HepG2 (cell line): ENCODE measurements around the gene OR1S1. TPM values are rescaled to one million over a fixed set of nuclear protein-coding genes. Genes with fewer than 3 reads are reported as not detected.

ENCODE experiments used
- HMG20A ChIP-seq: IDR thresholded peaks from 2 replicates; pipeline ENCODE4 v1.6.1; 2016; ENCODE audit warnings: borderline replicate concordance
- HMG20B ChIP-seq: conservative IDR thresholded peaks from 2 replicates; pipeline ENCODE4 v1.6.1; 2016; ENCODE audit warnings: missing genetic modification reagents, missing compliant biosample characterization
- ISL2 ChIP-seq: sonication (generic); formaldehyde crosslinking; IDR thresholded peaks from 2 replicates; pipeline ENCODE4 v1.5.0; 2020; ENCODE audit warnings: missing genetic modification reagents
- MED1 ChIP-seq: sonication (generic); formaldehyde crosslinking; IDR thresholded peaks from 2 replicates; pipeline ENCODE4 v1.4.0; 2020; ENCODE audit warnings: missing genetic modification reagents
- RBM22 ChIP-seq: fragments of 200-400 bp; formaldehyde crosslinking; optimal IDR thresholded peaks from 2 replicates; pipeline ENCODE3; 2017; ENCODE audit warnings: mild to moderate bottlenecking, low read length, moderate library complexity
- SATB2 ChIP-seq: sonication (generic); formaldehyde crosslinking; IDR thresholded peaks from 2 replicates; pipeline ENCODE4 v1.5.0; 2020; ENCODE audit warnings: missing genetic modification reagents
- SOX13 ChIP-seq, 3 experiments: fragments of 450-650 bp in 1 of 3; sonication (generic) in 1 of 3; formaldehyde crosslinking in 1 of 3; IDR thresholded peaks in 2 of 3; conservative IDR thresholded peaks in 1 of 3; 2 replicates each; pipeline versions ENCODE4 v1.5.0 to v1.6.1; 2016 to 2020; ENCODE audit warnings: antibody characterized with exemption in 1 of 3, mild to moderate bottlenecking in 1 of 3, missing compliant biosample characterization in 1 of 3, missing genetic modification reagents in 1 of 3, moderate library complexity in 1 of 3
- SOX6 ChIP-seq, 2 experiments: fragments of 450-650 bp in 1 of 2; sonication (generic) in 1 of 2; formaldehyde crosslinking in 1 of 2; IDR thresholded peaks; 2 replicates each; pipeline versions ENCODE4 v1.4.0 to v1.6.1; 2017 to 2020; ENCODE audit warnings: antibody characterized with exemption in 1 of 2, mild to moderate bottlenecking in 1 of 2, missing genetic modification reagents in 1 of 2
- TBX2 ChIP-seq: sonication (generic); formaldehyde crosslinking; IDR thresholded peaks from 2 replicates; pipeline ENCODE4 v1.5.0; 2020; ENCODE audit warnings: missing genetic modification reagents, mild to moderate bottlenecking, borderline replicate concordance
- THRA ChIP-seq: sonication (generic); formaldehyde crosslinking; IDR thresholded peaks from 2 replicates; pipeline ENCODE4 v1.4.0; 2020; ENCODE audit warnings: missing genetic modification reagents, borderline replicate concordance
- ZNF407 ChIP-seq: sonication (generic); formaldehyde crosslinking; IDR thresholded peaks from one replicate; pipeline ENCODE4 v1.5.1; 2020; ENCODE audit warnings: mild to moderate bottlenecking, missing genetic modification reagents; ENCODE audit errors: not compliant biosample characterization
- polyA plus RNA-seq, 8 experiments: library from polyadenylated mRNA; depleted of rRNA in 3 of 8; stranded (reverse) in 7 of 8; unstranded in 1 of 8; fragments of >200 nt; fragmentation: Illumina TruSeq in 4 of 8; extraction: Trizol in 4 of 8; gene quantifications; 2 replicates each; pipeline versions ENCODE4 v1.2.1 to v1.2.3, GENCODE V29; 2011 to 2016; ENCODE audit warnings: low read depth in 4 of 8, missing spikeins in 1 of 8, mixed read lengths in 1 of 8; ENCODE audit not compliant: insufficient read depth in 1 of 8
- total RNA-seq, 5 experiments: library from RNA; depleted of rRNA; stranded (reverse); fragments of >200 nt; fragmentation: Illumina TruSeq; extraction: Trizol; gene quantifications; 2 replicates each; pipeline ENCODE4 v1.2.3, GENCODE V29; 2016; ENCODE audit warnings: low read depth in 1 of 5
- TF ChIP-seq, protein P1 (sequence below): sonication (generic); formaldehyde crosslinking; IDR thresholded peaks from 2 replicates; pipeline ENCODE4 v1.5.0; 2020; ENCODE audit warnings: mild to moderate bottlenecking, missing genetic modification reagents, borderline replicate concordance
- TF ChIP-seq, protein P2 (sequence below): conservative IDR thresholded peaks from 2 replicates; pipeline ENCODE4 v1.6.1; 2018; ENCODE audit warnings: missing genetic modification reagents

The OR1S1 gene
- total and polyA plus RNA-seq, 2 of the 13 experiments (the other 11 are each of a cell fraction or from before 2014, with no cell fraction given) = not detected

DNA sequence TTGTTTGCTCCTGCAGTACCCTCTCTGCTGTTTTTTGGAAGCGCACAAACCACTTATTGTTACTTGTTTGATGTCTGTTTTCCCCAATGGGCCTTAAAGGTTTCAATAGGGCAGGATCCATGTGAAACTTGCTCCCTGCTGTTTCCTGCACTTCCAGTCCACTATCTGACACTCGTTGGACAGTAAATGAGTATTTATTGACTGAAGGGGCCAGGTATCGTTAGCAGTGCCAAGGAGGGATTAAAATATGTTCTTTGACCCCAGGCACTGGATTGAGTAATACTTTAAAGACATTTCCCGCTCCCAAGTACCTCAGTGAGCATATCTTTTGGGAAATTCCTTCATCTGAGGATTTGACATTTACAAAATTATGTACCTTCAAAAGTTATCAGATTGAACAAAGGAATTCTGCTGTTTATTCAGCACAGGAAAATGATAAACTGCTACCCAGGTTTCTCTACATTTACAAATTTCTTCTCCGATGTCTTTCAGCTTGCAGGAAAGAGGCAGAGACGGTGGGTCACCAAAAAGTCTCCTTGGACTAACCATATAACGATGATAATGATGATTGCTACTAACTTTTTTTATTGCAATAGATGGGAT lies 46.9 kb upstream of the OR1S1 start (continued):
- TF ChIP-seq, protein P1, sequence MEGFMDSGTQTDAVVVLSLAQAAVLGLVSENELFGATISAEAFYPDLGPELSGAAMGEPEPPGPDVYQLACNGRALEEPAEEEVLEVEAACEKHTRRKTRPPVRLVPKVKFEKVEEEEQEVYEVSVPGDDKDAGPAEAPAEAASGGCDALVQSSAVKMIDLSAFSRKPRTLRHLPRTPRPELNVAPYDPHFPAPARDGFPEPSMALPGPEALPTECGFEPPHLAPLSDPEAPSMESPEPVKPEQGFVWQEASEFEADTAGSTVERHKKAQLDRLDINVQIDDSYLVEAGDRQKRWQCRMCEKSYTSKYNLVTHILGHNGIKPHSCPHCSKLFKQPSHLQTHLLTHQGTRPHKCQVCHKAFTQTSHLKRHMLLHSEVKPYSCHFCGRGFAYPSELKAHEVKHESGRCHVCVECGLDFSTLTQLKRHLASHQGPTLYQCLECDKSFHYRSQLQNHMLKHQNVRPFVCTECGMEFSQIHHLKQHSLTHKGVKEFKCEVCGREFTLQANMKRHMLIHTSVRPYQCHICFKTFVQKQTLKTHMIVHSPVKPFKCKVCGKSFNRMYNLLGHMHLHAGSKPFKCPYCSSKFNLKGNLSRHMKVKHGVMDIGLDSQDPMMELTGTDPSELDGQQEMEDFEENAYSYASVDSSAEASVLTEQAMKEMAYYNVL (CRISPR knock-in tag) = 0 out of 2 replicates have a peak, but pooled peaks have one; percentile 45
- TF ChIP-seq TBX2 (CRISPR knock-in tag) (peak; percentile 94), HMG20B (peak; percentile 80; the same call in 1 of the 2 replicates), ZNF407 (no peak), SOX13 (IDR thresholded peaks at IDR 0.05) (peak; percentile 64; the same call in 1 of the 2 replicates), SOX13 (CRISPR knock-in tag; conservative IDR thresholded peaks at IDR 0.05 in 1 of 2, IDR thresholded peaks at IDR 0.05 in 1 of 2) (peak in 1 of 2 experiments; percentile 92; a peak in 2 of 4 replicates), THRA (CRISPR knock-in tag) (peak; percentile 81; the same call in 1 of the 2 replicates), RBM22 (no peak), SATB2 (0 out of 2 replicates have a peak, but pooled peaks have one; percentile 34), SOX6 (IDR thresholded peaks at IDR 0.05) (no peak), SOX6 (CRISPR knock-in tag; IDR thresholded peaks at IDR 0.05) (peak; percentile 96), MED1 (CRISPR knock-in tag) (peak; percentile 80), HMG20A (CRISPR knock-in tag) (peak; percentile 93), ISL2 (CRISPR knock-in tag) (peak; percentile 99)
- TF ChIP-seq, protein P2, sequence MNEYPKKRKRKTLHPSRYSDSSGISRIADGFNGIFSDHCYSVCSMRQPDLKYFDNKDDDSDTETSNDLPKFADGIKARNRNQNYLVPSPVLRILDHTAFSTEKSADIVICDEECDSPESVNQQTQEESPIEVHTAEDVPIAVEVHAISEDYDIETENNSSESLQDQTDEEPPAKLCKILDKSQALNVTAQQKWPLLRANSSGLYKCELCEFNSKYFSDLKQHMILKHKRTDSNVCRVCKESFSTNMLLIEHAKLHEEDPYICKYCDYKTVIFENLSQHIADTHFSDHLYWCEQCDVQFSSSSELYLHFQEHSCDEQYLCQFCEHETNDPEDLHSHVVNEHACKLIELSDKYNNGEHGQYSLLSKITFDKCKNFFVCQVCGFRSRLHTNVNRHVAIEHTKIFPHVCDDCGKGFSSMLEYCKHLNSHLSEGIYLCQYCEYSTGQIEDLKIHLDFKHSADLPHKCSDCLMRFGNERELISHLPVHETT = 0 out of 2 replicates have a peak, but pooled peaks have one; percentile 19
